HEK293 (cell line): ENCODE measurements around the gene PRPS2.

Experiments
- EGR2 ChIP-seq: fragments of 450-650 bp; formaldehyde crosslinking; IDR thresholded peaks from 2 replicates; pipeline ENCODE4 v1.5.1; 2016; ENCODE audit warnings: low read depth, missing biosample characterization, missing genetic modification characterization
- HOXA7 ChIP-seq: sonication (generic); formaldehyde crosslinking; IDR thresholded peaks from 2 replicates; pipeline ENCODE4 v1.8.1; 2022; ENCODE audit warnings: missing genetic modification reagents, borderline replicate concordance
- REPIN1 ChIP-seq: fragments of 450-650 bp; formaldehyde crosslinking; IDR thresholded peaks from 2 replicates; pipeline ENCODE4 v1.5.1; 2017; ENCODE audit warnings: missing biosample characterization, missing genetic modification characterization, low read depth
- SALL2 ChIP-seq: fragments of 450-650 bp; formaldehyde crosslinking; IDR thresholded peaks from 2 replicates; pipeline ENCODE4 v1.5.0; 2017; ENCODE audit warnings: missing biosample characterization, mild to moderate bottlenecking, missing genetic modification characterization, borderline replicate concordance
- ZNF366 ChIP-seq: fragments of 450-650 bp; formaldehyde crosslinking; conservative IDR thresholded peaks from 2 replicates; pipeline ENCODE4 v1.5.1; 2016; ENCODE audit warnings: missing biosample characterization, missing genetic modification characterization
- ZNF549 ChIP-seq: fragments of 450-650 bp; IDR thresholded peaks from 2 replicates; pipeline ENCODE4 v1.5.1; 2018; ENCODE audit warnings: missing biosample characterization, missing genetic modification characterization, mild to moderate bottlenecking, inconsistent platforms, moderate library complexity
- TF ChIP-seq, protein P1 (sequence below): fragments of 450-650 bp; formaldehyde crosslinking; IDR thresholded peaks from 2 replicates; pipeline ENCODE4 v1.5.1; 2016; ENCODE audit warnings: missing biosample characterization, missing genetic modification characterization
- TF ChIP-seq, protein P2 (sequence below): fragments of 450-650 bp; formaldehyde crosslinking; IDR thresholded peaks from 2 replicates; pipeline ENCODE4 v1.5.1; 2016; ENCODE audit warnings: missing biosample characterization, missing genetic modification characterization

DNA sequence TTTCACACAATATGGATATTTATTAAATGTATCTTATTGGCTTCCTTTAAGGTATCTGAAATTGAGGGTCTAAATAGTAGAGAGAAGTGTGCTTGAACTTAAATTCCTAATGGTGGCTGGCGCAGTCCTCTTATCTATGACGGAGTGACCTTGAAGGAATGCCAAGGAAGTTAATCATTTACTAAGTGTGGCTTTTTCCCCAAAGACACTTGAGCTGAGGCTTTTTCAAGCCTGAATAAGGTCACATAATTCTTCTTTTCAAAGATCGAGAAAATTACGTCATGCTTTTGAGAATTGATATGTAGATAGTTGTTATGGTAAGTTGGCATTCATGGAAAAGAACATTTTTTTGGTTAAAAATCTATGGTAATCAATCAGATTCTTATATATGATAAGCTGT, 11.7 kb upstream of the PRPS2 start:
- TF ChIP-seq, protein P1, sequence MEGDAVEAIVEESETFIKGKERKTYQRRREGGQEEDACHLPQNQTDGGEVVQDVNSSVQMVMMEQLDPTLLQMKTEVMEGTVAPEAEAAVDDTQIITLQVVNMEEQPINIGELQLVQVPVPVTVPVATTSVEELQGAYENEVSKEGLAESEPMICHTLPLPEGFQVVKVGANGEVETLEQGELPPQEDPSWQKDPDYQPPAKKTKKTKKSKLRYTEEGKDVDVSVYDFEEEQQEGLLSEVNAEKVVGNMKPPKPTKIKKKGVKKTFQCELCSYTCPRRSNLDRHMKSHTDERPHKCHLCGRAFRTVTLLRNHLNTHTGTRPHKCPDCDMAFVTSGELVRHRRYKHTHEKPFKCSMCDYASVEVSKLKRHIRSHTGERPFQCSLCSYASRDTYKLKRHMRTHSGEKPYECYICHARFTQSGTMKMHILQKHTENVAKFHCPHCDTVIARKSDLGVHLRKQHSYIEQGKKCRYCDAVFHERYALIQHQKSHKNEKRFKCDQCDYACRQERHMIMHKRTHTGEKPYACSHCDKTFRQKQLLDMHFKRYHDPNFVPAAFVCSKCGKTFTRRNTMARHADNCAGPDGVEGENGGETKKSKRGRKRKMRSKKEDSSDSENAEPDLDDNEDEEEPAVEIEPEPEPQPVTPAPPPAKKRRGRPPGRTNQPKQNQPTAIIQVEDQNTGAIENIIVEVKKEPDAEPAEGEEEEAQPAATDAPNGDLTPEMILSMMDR (tag by site-specific recombination): no peak
- TF ChIP-seq EGR2 (tag by site-specific recombination): no peak
- TF ChIP-seq, protein P2, sequence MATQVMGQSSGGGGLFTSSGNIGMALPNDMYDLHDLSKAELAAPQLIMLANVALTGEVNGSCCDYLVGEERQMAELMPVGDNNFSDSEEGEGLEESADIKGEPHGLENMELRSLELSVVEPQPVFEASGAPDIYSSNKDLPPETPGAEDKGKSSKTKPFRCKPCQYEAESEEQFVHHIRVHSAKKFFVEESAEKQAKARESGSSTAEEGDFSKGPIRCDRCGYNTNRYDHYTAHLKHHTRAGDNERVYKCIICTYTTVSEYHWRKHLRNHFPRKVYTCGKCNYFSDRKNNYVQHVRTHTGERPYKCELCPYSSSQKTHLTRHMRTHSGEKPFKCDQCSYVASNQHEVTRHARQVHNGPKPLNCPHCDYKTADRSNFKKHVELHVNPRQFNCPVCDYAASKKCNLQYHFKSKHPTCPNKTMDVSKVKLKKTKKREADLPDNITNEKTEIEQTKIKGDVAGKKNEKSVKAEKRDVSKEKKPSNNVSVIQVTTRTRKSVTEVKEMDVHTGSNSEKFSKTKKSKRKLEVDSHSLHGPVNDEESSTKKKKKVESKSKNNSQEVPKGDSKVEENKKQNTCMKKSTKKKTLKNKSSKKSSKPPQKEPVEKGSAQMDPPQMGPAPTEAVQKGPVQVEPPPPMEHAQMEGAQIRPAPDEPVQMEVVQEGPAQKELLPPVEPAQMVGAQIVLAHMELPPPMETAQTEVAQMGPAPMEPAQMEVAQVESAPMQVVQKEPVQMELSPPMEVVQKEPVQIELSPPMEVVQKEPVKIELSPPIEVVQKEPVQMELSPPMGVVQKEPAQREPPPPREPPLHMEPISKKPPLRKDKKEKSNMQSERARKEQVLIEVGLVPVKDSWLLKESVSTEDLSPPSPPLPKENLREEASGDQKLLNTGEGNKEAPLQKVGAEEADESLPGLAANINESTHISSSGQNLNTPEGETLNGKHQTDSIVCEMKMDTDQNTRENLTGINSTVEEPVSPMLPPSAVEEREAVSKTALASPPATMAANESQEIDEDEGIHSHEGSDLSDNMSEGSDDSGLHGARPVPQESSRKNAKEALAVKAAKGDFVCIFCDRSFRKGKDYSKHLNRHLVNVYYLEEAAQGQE: no peak
- TF ChIP-seq ZNF549 (tag by site-specific recombination): no peak
- TF ChIP-seq ZNF366: no peak
- TF ChIP-seq SALL2 (tag by site-specific recombination): no peak
- no peak for TF ChIP-seq HOXA7 (CRISPR knock-in tag)
- TF ChIP-seq REPIN1 (tag by site-specific recombination): no peak
